Measurements from ENCODE around the gene GNG8. TPM values are rescaled to one million over a fixed set of nuclear protein-coding genes. Genes with fewer than 3 reads are reported as not detected.

GNG8 gene
- total RNA-seq, 6 experiments from 2014 or later = not detected

GRCh38 chr19:46639358-46640182 is 3.6 kb upstream of the GNG8 start:
- Mint-ChIP-seq H3K27ac (no peak overlapping the region; the same call in 1 of the 2 replicates), H3K9me3 (no peaks in the 10 kb centered on the region), H3K4me3 (peak overlapping the region; percentile 74; the same call in 1 of the 2 replicates), H3K4me1 (ENCODE audit: low read depth) (no peaks in the 10 kb centered on the region), H3K27me3 (ENCODE audit: insufficient read depth) (no peaks in the 10 kb centered on the region; the same call in none of the 2 replicates), H3K36me3 (ENCODE audit: low read depth) (no peaks in the 10 kb centered on the region)
- DNase-seq = peak; percentile 64
- TF ChIP-seq CTCF (IDR thresholded peaks at IDR 0.05) = no peak

GRCh38 chr19:46637224-46637623 is 1.2 kb upstream of the GNG8 start:
- Mint-ChIP-seq H3K4me1 (ENCODE audit: low read depth) (peaks cover 11% of the 10 kb centered on the region), H3K27me3 (ENCODE audit: insufficient read depth) (no peaks in the 10 kb centered on the region; the same call in 1 of the 2 replicates), H3K27ac (no peak overlapping the region), H3K4me3 (no peak overlapping the region), H3K36me3 (ENCODE audit: low read depth) (no peaks in the 10 kb centered on the region), H3K9me3 (no peaks in the 10 kb centered on the region)
- no peak for DNase-seq
- TF ChIP-seq CTCF (IDR thresholded peaks at IDR 0.05) = no peak

GRCh38 chr19:46634656-46635218 is 1.3 kb downstream of the GNG8 start:
- H3K4me1 Mint-ChIP-seq (ENCODE audit: low read depth) = peaks cover 28% of the 10 kb centered on the region
- no peaks in the 10 kb centered on the region; the same call in 1 of the 2 replicates for H3K27me3 Mint-ChIP-seq (ENCODE audit: insufficient read depth)
- TF ChIP-seq CTCF (IDR thresholded peaks at IDR 0.05) = no peak
- H3K36me3 Mint-ChIP-seq (ENCODE audit: low read depth) = no peaks in the 10 kb centered on the region
- no peak for DNase-seq
- H3K9me3 Mint-ChIP-seq = no peaks in the 10 kb centered on the region
- H3K4me3 Mint-ChIP-seq = peak overlapping the region; percentile 46; the same call in 1 of the 2 replicates
- no peak overlapping the region for H3K27ac Mint-ChIP-seq

- Mint-ChIP-seq H3K36me3 (ENCODE audit: low read depth) (no peaks in the 10 kb centered on the region), H3K4me3 (peak overlapping the region; percentile 46; the same call in 1 of the 2 replicates), H3K9me3 (no peaks in the 10 kb centered on the region), H3K4me1 (ENCODE audit: low read depth) (peaks cover 28% of the 10 kb centered on the region), H3K27ac (no peak overlapping the region), H3K27me3 (ENCODE audit: insufficient read depth) (no peaks in the 10 kb centered on the region; the same call in 1 of the 2 replicates)
- TF ChIP-seq CTCF (IDR thresholded peaks at IDR 0.05) = no peak
- peak; percentile 68 for DNase-seq
Measured at GRCh38 chr19:46634045-46634655, 1.9 kb downstream of the GNG8 start.

GRCh38 chr19:46633130-46633529 is 2.9 kb downstream of the GNG8 start:
- no peak for DNase-seq
- Mint-ChIP-seq H3K4me1 (ENCODE audit: low read depth) (peaks cover 28% of the 10 kb centered on the region), H3K27me3 (ENCODE audit: insufficient read depth) (no peaks in the 10 kb centered on the region; the same call in 1 of the 2 replicates), H3K4me3 (no peak overlapping the region), H3K27ac (peak overlapping the region; percentile 41; the same call in 1 of the 2 replicates), H3K9me3 (no peaks in the 10 kb centered on the region), H3K36me3 (ENCODE audit: low read depth) (no peaks in the 10 kb centered on the region)
- TF ChIP-seq CTCF (IDR thresholded peaks at IDR 0.05) = no peak
